Measurements from ENCODE around the gene ST6GALNAC3.

Gene ST6GALNAC3

GRCh38 chr1:76568573-76569238, 494.2 kb downstream of the ST6GALNAC3 start:
- FAIRE-seq, result no peak
- no peak for DNase-seq (ENCODE audit: low spot score)

- FAIRE-seq (no peak), DNase-seq (ENCODE audit: low spot score) (no peak)
Observed at GRCh38 chr1:76571248-76571647, 496.7 kb downstream of the ST6GALNAC3 start.

- FAIRE-seq, result no peak
- DNase-seq (ENCODE audit: low spot score), result no peak
Observed at GRCh38 chr1:76572229-76572628, 497.7 kb downstream of the ST6GALNAC3 start.

GRCh38 chr1:76576876-76577524, 502.5 kb downstream of the ST6GALNAC3 start:
- DNase-seq (ENCODE audit: low spot score) (no peak), FAIRE-seq (no peak)

- FAIRE-seq, result no peak
- DNase-seq (ENCODE audit: low spot score), result no peak
Observed at GRCh38 chr1:76577525-76578185, 503.1 kb downstream of the ST6GALNAC3 start.

GRCh38 chr1:76580206-76580605, 505.7 kb downstream of the ST6GALNAC3 start:
- DNase-seq (ENCODE audit: low spot score) (no peak), FAIRE-seq (no peak)

GRCh38 chr1:76581712-76582111, 507.2 kb downstream of the ST6GALNAC3 start:
- DNase-seq (ENCODE audit: low spot score), result no peak
- no peak for FAIRE-seq

- FAIRE-seq, result no peak
Observed at GRCh38 chr1:76583235-76583868, 508.8 kb downstream of the ST6GALNAC3 start.

GRCh38 chr1:76583875-76584477, 509.4 kb downstream of the ST6GALNAC3 start:
- no peak for DNase-seq (ENCODE audit: low spot score)
- FAIRE-seq, result no peak

More at GRCh38 chr1:76583235-76583868, 508.8 kb downstream of the ST6GALNAC3 start:
- DNase-seq (ENCODE audit: low spot score), result no peak

- no peak for FAIRE-seq
- DNase-seq (ENCODE audit: low spot score), result no peak
Observed at GRCh38 chr1:76585980-76586674, 511.6 kb downstream of the ST6GALNAC3 start.

- DNase-seq (ENCODE audit: low spot score) (no peak), FAIRE-seq (no peak)
Observed at GRCh38 chr1:76587212-76587611, 512.7 kb downstream of the ST6GALNAC3 start.

GRCh38 chr1:76591461-76591860, 516.9 kb downstream of the ST6GALNAC3 start:
- DNase-seq (ENCODE audit: low spot score), result no peak
- FAIRE-seq, result no peak

- FAIRE-seq (no peak), DNase-seq (ENCODE audit: low spot score) (no peak)
Observed at GRCh38 chr1:76591963-76592362, 517.4 kb downstream of the ST6GALNAC3 start.

GRCh38 chr1:76593141-76593540, 518.6 kb downstream of the ST6GALNAC3 start:
- no peak for DNase-seq (ENCODE audit: low spot score)
- no peak for FAIRE-seq

GRCh38 chr1:76593618-76594017, 519.1 kb downstream of the ST6GALNAC3 start:
- FAIRE-seq, result no peak
- DNase-seq (ENCODE audit: low spot score), result no peak

GRCh38 chr1:76595024-76595423, 520.5 kb downstream of the ST6GALNAC3 start:
- FAIRE-seq (no peak), DNase-seq (ENCODE audit: low spot score) (no peak)

- no peak for FAIRE-seq
- no peak for DNase-seq (ENCODE audit: low spot score)
Observed at GRCh38 chr1:76601465-76601864, 526.9 kb downstream of the ST6GALNAC3 start.

- DNase-seq (ENCODE audit: low spot score) (no peak), FAIRE-seq (no peak)
Observed at GRCh38 chr1:76607717-76608116, 533.2 kb downstream of the ST6GALNAC3 start.

- no peak for DNase-seq (ENCODE audit: low spot score)
- FAIRE-seq, result no peak
Observed at GRCh38 chr1:76611770-76612445, 537.4 kb downstream of the ST6GALNAC3 start.

- FAIRE-seq (no peak), DNase-seq (ENCODE audit: low spot score) (no peak)
Observed at GRCh38 chr1:76613886-76614285, 539.3 kb downstream of the ST6GALNAC3 start.

Data from urothelium cell line (cell line).